Keratinocyte (primary cell): ENCODE measurements around the gene CD34. TPM values are rescaled to one million over a fixed set of nuclear protein-coding genes. Genes with fewer than 3 reads are reported as not detected.

Source experiments
- DNase-seq: peaks from one replicate; pipeline ENCODE4 v3.0.0-alpha.2; 2011; ENCODE audit warnings: low read depth, missing footprints, low spot score
- FAIRE-seq: peaks from 2 replicates; lab custom pipeline; 2011; peaks lifted over from hg19 to GRCh38; lab: Jason Lieb, UNC
- H2AFZ ChIP-seq: 2 replicates; pipeline ENCODE4 v1.6.0; 2012; ENCODE audit warnings: low read length, control low read depth, inconsistent platforms; ENCODE audit not compliant: control insufficient read depth
- H3K27ac ChIP-seq: 2 replicates; pipeline ENCODE4 v1.5.1; 2011; ENCODE audit warnings: low read length; ENCODE audit not compliant: control insufficient read depth, insufficient read depth
- H3K27me3 ChIP-seq: 3 replicates; pipeline ENCODE4 v1.6.0; 2011; ENCODE audit warnings: low read length; ENCODE audit not compliant: control insufficient read depth, insufficient read depth; ENCODE audit errors: extremely low read depth
- H3K36me3 ChIP-seq, 2 experiments: 2 replicates in 1 of 2; 3 replicates in 1 of 2; pipeline ENCODE4 v1.5.1; 2011; ENCODE audit warnings: low read length in 2 of 2, mild to moderate bottlenecking in 1 of 2; ENCODE audit not compliant: control insufficient read depth in 2 of 2, insufficient read depth in 2 of 2; ENCODE audit errors: extremely low read depth in 1 of 2
- H3K4me1 ChIP-seq: 3 replicates; pipeline ENCODE4 v1.5.1; 2011; ENCODE audit warnings: low read length; ENCODE audit not compliant: control insufficient read depth, insufficient read depth; ENCODE audit errors: extremely low read depth
- H3K4me2 ChIP-seq: 3 replicates; pipeline ENCODE4 v1.6.0; 2011; ENCODE audit warnings: low read depth, low read length; ENCODE audit not compliant: control insufficient read depth, insufficient read depth; ENCODE audit errors: extremely low read depth
- H3K4me3 ChIP-seq, 3 experiments: fragments of 200-600 bp in 1 of 3; sonication (generic) in 1 of 3; 2 replicates in 2 of 3; 3 replicates in 1 of 3; pipeline ENCODE4 v1.5.1; 2011 to 2016; ENCODE audit warnings: low read length in 3 of 3, mild to moderate bottlenecking in 3 of 3, control low read depth in 2 of 3, inconsistent platforms in 1 of 3, low read depth in 1 of 3, mixed read lengths in 1 of 3, mixed run types in 1 of 3, moderate library complexity in 1 of 3; ENCODE audit not compliant: control insufficient read depth in 2 of 3, insufficient read depth in 2 of 3; ENCODE audit errors: extremely low read depth in 1 of 3
- H3K79me2 ChIP-seq: 2 replicates; pipeline ENCODE4 v1.6.0; 2012; ENCODE audit warnings: low read length; ENCODE audit not compliant: control insufficient read depth, insufficient read depth
- H3K9ac ChIP-seq: 3 replicates; pipeline ENCODE4 v1.6.0; 2011; ENCODE audit warnings: low read length; ENCODE audit not compliant: control insufficient read depth, insufficient read depth; ENCODE audit errors: extremely low read depth
- H3K9me1 ChIP-seq: 3 replicates; pipeline ENCODE4 v1.6.0; 2011; ENCODE audit warnings: low read length; ENCODE audit not compliant: control insufficient read depth, insufficient read depth; ENCODE audit errors: extremely low read depth
- H3K9me3 ChIP-seq: 2 replicates; pipeline ENCODE4 v1.5.1; 2012; ENCODE audit warnings: low read depth, low read length; ENCODE audit not compliant: control insufficient read depth
- H4K20me1 ChIP-seq: 3 replicates; pipeline ENCODE4 v1.6.0; 2011; ENCODE audit warnings: low read length; ENCODE audit not compliant: control insufficient read depth, insufficient read depth; ENCODE audit errors: extremely low read depth
- EZH2 ChIP-seq: IDR thresholded peaks from one replicate; pipeline ENCODE4 v1.6.1; 2012; ENCODE audit warnings: inconsistent platforms, mild to moderate bottlenecking, low read length, moderate library complexity
- dilution Hi-C: fragments of 300-500 bp; cut with MboI; formaldehyde crosslinking; loops from one replicate; pipeline ENCODE4 v1.7.0; 2020; ENCODE audit warnings: low sequenced_read_pairs; ENCODE audit not compliant: extremely low pct_ligation_motif_present
- polyA plus RNA-seq, 5 experiments: library from polyadenylated mRNA; depleted of rRNA in 3 of 5; stranded (reverse) in 3 of 5; stranded (forward) in 1 of 5; unstranded in 1 of 5; fragments of >200 nt; gene quantifications; 1 replicate in 1 of 5; 2 replicates in 3 of 5; 3 replicates in 1 of 5; pipeline versions ENCODE4 v1.2.1 to v1.2.3, GENCODE V29; 2011 to 2012; ENCODE audit warnings: missing spikeins in 2 of 5, low read depth in 1 of 5, low replicate concordance in 1 of 5
- TF ChIP-seq, protein P1 (sequence below), 3 experiments: IDR thresholded peaks in 1 of 3; conservative IDR thresholded peaks in 1 of 3; optimal IDR thresholded peaks in 1 of 3; 2 replicates in 2 of 3; 3 replicates in 1 of 3; pipeline versions ENCODE3 to v1.5.1; 2011; ENCODE audit warnings: low read length in 3 of 3, mild to moderate bottlenecking in 3 of 3, moderate library complexity in 2 of 3, control low read depth in 1 of 3, inconsistent platforms in 1 of 3; ENCODE audit not compliant: insufficient read depth in 2 of 3; ENCODE audit errors: extremely low read depth in 1 of 3

CD34 gene
- polyA plus RNA-seq, 1 donor (not counting 4 experiments of a cell fraction or from before 2014, with no cell fraction given), result 0.03 TPM

DNA sequence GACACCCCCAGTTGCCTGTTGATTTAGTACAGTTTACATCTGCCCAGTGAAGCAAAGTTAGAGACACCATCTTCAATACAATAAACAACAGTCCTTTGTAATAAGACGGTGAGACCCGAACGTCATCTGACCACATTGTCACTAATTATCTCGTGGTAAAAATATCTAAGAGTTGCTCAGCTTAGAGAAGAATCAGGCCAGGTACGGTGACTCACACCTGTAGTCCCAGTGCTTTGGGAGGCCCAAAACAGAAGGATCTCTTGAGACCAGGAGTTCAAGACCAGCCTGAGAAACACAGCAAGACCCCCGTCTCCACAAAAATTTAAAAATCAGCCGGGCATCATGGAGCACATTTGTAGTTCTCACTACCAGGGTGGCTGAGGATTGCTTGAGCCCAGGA is 53.5 kb downstream of the CD34 start:
- no peak overlapping the region for H3K4me2 ChIP-seq
- no peaks in the 10 kb centered on the region for H3K9me3 ChIP-seq
- no peaks in the 10 kb centered on the region for H3K27me3 ChIP-seq
- dilution Hi-C loops, result no loop called here
- H3K36me3 ChIP-seq, result peaks cover 9 to 38% of the 10 kb centered on the region in 2 experiments
- H3K79me2 ChIP-seq, result peaks cover 84% of the 10 kb centered on the region
- H3K9me1 ChIP-seq, result peaks cover 2% of the 10 kb centered on the region
- H4K20me1 ChIP-seq, result peaks cover 2% of the 10 kb centered on the region
- H2AFZ ChIP-seq, result no peak overlapping the region
- no peak overlapping the region for H3K4me3 ChIP-seq
- DNase-seq (no peak), FAIRE-seq (no peak)
- TF ChIP-seq, protein P1, sequence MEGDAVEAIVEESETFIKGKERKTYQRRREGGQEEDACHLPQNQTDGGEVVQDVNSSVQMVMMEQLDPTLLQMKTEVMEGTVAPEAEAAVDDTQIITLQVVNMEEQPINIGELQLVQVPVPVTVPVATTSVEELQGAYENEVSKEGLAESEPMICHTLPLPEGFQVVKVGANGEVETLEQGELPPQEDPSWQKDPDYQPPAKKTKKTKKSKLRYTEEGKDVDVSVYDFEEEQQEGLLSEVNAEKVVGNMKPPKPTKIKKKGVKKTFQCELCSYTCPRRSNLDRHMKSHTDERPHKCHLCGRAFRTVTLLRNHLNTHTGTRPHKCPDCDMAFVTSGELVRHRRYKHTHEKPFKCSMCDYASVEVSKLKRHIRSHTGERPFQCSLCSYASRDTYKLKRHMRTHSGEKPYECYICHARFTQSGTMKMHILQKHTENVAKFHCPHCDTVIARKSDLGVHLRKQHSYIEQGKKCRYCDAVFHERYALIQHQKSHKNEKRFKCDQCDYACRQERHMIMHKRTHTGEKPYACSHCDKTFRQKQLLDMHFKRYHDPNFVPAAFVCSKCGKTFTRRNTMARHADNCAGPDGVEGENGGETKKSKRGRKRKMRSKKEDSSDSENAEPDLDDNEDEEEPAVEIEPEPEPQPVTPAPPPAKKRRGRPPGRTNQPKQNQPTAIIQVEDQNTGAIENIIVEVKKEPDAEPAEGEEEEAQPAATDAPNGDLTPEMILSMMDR (optimal IDR thresholded peaks at IDR 0.05 in 1 of 3, IDR thresholded peaks at IDR 0.05 in 1 of 3, conservative IDR thresholded peaks at IDR 0.05 in 1 of 3; ENCODE audit: extremely low read depth in 1 of 3, insufficient read depth in 2 of 3, low read length in 3 of 3), result no peak
- no peak for TF ChIP-seq EZH2
- H3K4me1 ChIP-seq, result no peaks in the 10 kb centered on the region
- H3K9ac ChIP-seq, result no peak overlapping the region
- H3K27ac ChIP-seq, result no peak overlapping the region

GRCh38 chr1:207856276-207857023 is 54.5 kb downstream of the CD34 start:
- Histone ChIP-seq H3K27me3 (no peaks in the 10 kb centered on the region), H3K4me3 (no peak overlapping the region), H3K9me3 (no peaks in the 10 kb centered on the region), H4K20me1 (peaks cover 2% of the 10 kb centered on the region), H3K4me1 (no peaks in the 10 kb centered on the region), H3K9me1 (peaks cover 1% of the 10 kb centered on the region), H3K9ac (no peak overlapping the region), H3K27ac (no peak overlapping the region), H3K36me3 (peaks cover 13 to 41% of the 10 kb centered on the region in 2 experiments), H2AFZ (no peak overlapping the region), H3K79me2 (peaks cover 86% of the 10 kb centered on the region), H3K4me2 (no peak overlapping the region)
- no peak for TF ChIP-seq EZH2
- TF ChIP-seq, protein P1 (optimal IDR thresholded peaks at IDR 0.05 in 1 of 3, IDR thresholded peaks at IDR 0.05 in 1 of 3, conservative IDR thresholded peaks at IDR 0.05 in 1 of 3; ENCODE audit: extremely low read depth in 1 of 3, insufficient read depth in 2 of 3, low read length in 3 of 3), result no peak
- FAIRE-seq, result no peak
- DNase-seq, result no peak
- dilution Hi-C loops, result no loop called here
